T-helper 17 cell (primary cell): ENCODE measurements around the gene DNAH8. TPM values are rescaled to one million over a fixed set of nuclear protein-coding genes. Genes with fewer than 3 reads are reported as not detected.
A peak's percentile ranks its signal among the peaks of the same experiment; 100 is the strongest.

ENCODE experiments used
- ATAC-seq: fragments of 150-1000 bp; cut with Tn5 transposase; 2 replicates; pipeline ENCODE4 v1.10.0; 2021; ENCODE audit warnings: mild to moderate bottlenecking, moderate library complexity
- DNase-seq, 3 donors: peaks; one replicate each; pipeline versions ENCODE4 v3.0.0 to v3.0.0-alpha.2; 2020 to 2021
- H3K9me3 ChIP-seq: one replicate; pipeline ENCODE4 v1.7.0; 2013; ENCODE audit warnings: low read length, mild to moderate bottlenecking; ENCODE audit not compliant: control insufficient read depth, poor library complexity, severe bottlenecking
- H3K27ac Mint-ChIP-seq: one replicate; pipeline ENCODE4 v1.8.0; 2022; ENCODE audit warnings: mild to moderate bottlenecking, moderate library complexity, mixed read lengths
- H3K27me3 Mint-ChIP-seq: one replicate; pipeline ENCODE4 v1.8.0; 2022; ENCODE audit warnings: mixed read lengths
- H3K36me3 Mint-ChIP-seq: one replicate; pipeline ENCODE4 v1.8.0; 2022; ENCODE audit warnings: low read depth, mixed read lengths
- H3K4me1 Mint-ChIP-seq: one replicate; pipeline ENCODE4 v1.8.0; 2022; ENCODE audit warnings: mild to moderate bottlenecking, mixed read lengths
- H3K4me3 Mint-ChIP-seq: one replicate; pipeline ENCODE4 v1.8.0; 2022; ENCODE audit warnings: mild to moderate bottlenecking, moderate library complexity, mixed read lengths
- total RNA-seq, 4 donors: library from RNA in 2 of 4; stranded (reverse) in 2 of 4; gene quantifications; one replicate each; pipeline ENCODE4 v1.2.3 and lab custom pipeline; 2022 to 2026

Gene DNAH8, protein sequence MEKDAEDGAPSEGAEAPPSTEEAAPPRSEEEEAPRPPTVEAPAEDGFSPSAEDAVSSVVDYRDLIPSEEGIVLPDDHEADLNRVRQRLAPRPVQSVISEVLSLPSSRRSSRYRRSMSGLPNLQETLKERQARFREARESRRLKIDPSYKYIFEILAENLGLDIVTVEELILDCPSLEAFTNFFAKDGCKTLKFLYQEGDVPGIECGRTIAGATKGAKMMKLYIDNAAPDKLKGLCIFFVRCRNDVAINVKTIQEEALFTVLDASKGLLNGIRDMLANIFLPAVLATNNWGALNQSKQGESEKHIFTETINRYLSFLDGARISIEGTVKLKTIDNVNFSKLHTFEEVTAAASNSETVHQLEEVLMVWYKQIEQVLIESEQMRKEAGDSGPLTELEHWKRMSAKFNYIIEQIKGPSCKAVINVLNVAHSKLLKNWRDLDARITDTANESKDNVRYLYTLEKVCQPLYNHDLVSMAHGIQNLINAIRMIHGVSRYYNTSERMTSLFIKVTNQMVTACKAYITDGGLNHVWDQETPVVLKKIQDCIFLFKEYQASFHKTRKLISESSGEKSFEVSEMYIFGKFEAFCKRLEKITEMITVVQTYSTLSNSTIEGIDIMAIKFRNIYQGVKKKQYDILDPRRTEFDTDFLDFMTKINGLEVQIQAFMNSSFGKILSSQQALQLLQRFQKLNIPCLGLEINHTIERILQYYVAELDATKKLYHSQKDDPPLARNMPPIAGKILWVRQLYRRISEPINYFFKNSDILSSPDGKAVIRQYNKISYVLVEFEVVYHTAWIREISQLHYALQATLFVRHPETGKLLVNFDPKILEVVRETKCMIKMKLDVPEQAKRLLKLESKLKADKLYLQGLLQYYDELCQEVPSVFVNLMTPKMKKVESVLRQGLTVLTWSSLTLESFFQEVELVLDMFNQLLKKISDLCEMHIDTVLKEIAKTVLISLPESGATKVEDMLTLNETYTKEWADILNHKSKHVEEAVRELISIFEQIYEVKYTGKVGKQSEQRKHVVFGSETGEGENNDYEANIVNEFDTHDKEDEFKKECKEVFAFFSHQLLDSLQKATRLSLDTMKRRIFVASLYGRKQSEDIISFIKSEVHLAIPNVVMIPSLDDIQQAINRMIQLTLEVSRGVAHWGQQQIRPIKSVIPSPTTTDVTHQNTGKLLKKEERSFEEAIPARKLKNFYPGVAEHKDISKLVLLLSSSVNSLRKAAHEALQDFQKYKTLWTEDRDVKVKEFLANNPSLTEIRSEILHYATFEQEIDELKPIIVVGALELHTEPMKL (N-terminal part only)
- total RNA-seq = under 1 TPM; 0.05 TPM
- 0.53 to 1.2 reads per million in 2 donors for total RNA-seq (lab: John Stamatoyannopoulos, UW)

DNA sequence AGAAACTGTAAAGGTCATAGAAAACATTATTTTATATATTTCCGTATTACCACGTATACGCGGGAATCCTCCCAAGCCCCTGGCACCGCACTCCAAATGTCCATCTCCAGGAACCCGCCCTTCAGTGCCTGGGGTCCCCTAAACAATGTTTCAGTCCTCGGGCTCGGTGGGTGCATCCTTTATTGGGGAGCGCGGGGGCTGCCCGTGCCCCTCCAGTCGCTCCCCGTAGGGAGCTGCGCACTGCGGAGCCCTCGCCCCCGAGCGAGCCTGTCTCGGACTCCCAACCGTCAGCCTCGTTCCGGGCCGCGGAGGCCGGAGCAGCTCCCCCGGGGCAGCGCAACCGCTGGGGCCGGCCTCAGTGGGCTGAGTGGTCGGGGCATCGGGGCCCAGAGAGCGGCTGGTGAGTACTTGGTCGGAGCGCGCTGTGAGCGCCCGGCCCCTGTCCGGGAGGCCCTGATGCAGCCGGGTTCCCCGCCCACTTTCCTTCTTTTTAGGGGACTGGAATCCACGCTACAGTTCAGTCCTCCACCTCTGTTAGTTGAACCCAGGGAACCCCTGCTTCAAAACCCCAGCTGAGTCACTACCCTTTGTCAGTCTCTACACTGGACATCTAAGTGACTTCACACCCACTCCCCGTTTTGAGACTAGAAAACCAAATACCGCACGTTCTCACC, at the start of gene DNAH8:
DNAH8 (plus strand) TSS at position 296 of the 674 bp plus-strand sequence. CDS start 7,499 bp downstream, outside the sequence.
- Mint-ChIP-seq H3K4me3 (peak within 1 kb of the TSS; percentile 71), H3K27me3 (peaks cover 27% of the 10 kb centered on the region), H3K36me3 (peaks cover 8% of the 10 kb centered on the region), H3K27ac (peak within 1 kb of the TSS; percentile 5), H3K4me1 (peaks cover 16% of the 10 kb centered on the region)
- ATAC-seq (no peak), DNase-seq (no peak)
- H3K9me3 ChIP-seq = no peaks in the 10 kb centered on the region

DNA sequence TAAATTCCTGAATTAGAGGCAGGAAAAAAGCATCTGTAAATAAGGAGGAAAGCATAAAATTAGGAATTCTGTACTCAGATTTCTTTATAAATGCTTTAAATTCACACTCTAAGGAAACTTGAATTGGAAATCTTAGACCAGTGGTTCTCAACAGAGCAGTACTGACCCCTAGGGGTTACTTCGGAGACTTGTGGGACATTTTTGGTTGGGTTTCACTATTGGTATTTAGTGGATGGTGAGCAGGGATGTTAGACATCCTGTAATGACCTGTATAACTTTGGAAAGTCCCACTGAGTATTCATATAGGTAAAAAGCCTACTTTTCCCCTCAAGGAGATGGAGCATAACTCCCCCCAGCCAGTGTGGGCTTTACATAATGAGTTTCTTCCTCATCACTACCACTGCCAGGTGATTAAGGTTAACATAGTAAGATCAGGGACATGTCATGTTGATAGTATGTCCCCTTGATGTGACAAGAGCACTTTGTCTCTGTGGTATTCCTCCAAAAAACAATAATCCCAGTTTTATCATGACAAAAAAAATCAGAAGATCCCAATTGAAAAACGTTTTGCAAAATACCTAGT, 43.1 kb upstream of the DNAH8 start:
- Mint-ChIP-seq H3K4me1 (peaks cover 13% of the 10 kb centered on the region), H3K4me3 (no peak overlapping the region), H3K27me3 (no peaks in the 10 kb centered on the region), H3K36me3 (no peaks in the 10 kb centered on the region), H3K27ac (no peak overlapping the region)
- no peaks in the 10 kb centered on the region for H3K9me3 ChIP-seq
- DNase-seq (peak in 1 of 3 donors; percentile 6), ATAC-seq (peak; percentile 88)

DNA sequence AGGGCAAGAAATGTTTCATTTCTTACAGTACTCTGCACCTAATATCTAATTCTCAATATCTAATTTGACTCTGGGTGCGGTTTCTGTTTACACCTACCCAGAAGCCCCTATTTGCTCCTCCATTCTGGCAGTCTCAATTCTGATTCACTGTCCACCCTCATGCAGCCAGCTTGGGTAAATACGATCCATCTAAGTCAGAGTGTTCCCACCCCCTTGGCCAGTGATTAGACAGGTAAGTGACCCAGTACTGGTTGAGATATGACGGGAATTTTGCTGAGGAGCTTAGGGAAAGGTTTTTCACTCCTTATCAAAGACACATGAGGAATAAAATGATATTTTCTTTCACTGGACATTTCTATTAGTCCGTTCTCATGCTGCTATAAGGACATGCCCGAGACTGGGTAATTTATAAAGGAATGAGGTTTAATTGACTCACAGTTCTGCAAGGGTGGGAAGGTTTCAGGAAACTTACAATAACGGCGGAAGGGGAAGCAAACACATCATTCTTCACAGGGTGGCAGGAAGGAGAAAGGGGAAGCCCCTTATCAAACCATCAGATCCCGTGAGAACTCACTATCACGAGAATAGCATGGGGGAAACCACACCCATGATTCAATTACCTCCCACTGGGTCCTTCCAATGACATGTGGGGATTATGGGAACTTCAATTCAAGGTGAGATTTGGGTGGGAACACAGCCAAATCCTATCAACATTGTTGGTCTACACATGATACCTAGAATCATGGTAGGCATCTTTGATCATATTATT, 41.5 kb upstream of the DNAH8 start:
- no peaks in the 10 kb centered on the region for H3K9me3 ChIP-seq
- Mint-ChIP-seq H3K27me3 (no peaks in the 10 kb centered on the region), H3K36me3 (peaks cover 2% of the 10 kb centered on the region), H3K4me1 (peaks cover 16% of the 10 kb centered on the region), H3K4me3 (no peak overlapping the region), H3K27ac (no peak overlapping the region)
- DNase-seq (no peak), ATAC-seq (peak; percentile 50)

DNA sequence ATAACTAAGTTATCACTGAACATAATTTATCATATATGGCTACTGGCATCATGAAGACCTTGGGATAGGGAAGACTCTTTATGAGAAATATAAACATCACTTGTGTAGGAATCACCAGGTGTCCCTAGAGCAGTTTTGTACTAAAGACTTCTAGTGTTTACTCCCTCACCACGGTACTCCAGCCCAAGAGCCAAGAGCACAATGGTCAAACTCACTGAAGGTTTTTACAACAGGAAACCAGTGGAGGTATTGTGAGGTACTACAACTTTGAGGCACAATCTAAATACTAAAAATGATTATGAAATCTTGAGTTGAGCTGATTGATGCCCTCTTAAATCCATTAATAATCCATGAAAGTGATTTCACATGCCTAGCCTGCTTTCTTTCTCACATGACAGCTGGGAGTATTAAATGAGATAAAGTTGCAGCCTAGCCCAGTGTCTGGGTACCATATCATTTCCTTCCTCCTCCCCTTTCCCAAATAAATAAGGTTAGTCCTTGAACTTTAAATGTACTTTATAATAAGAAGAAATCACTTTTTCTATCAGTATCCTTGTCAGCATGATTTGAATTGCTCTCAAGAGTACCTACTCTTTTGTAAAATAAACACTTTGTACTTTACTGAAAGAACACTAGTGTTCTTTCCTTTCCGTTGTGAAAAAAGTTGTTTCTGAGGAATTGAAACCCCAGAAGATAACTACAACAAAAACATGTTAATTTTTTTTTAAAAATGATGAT, 38.7 kb upstream of the DNAH8 start:
- Mint-ChIP-seq H3K27me3 (no peaks in the 10 kb centered on the region), H3K4me3 (no peak overlapping the region), H3K27ac (peak overlapping the region; percentile 72), H3K4me1 (peaks cover 16% of the 10 kb centered on the region), H3K36me3 (peaks cover 2% of the 10 kb centered on the region)
- no peak for ATAC-seq
- no peak for DNase-seq
- H3K9me3 ChIP-seq = no peaks in the 10 kb centered on the region

DNA sequence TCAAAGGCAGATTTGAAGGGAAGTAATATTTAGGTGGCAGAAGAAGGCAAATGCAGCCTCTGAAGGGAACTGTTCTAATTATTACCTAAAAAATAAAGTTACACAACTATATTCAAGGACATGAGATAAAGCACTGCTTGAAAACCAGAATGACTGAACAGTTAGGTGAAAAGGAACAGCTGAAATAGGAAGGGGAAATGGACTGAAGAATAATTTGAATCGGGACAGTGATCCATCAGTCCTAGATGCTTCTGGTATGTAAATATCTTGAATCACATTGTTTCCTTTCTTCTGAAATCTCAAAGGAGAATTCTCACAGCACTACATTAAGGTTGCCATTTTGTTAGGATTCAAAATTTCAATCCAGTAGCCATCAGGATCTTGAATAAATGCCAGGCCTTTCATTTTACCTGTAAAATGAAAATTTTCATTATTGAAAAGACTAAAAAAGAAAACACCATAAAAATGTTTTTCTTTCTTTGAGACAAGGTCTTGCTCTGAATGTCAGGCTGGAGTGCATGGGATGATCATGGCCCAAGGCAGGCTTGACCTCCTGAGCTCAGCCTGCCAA, 38.1 kb upstream of the DNAH8 start:
- H3K27ac Mint-ChIP-seq = peak overlapping the region; percentile 72
- peaks cover 4% of the 10 kb centered on the region for H3K36me3 Mint-ChIP-seq
- H3K9me3 ChIP-seq = no peaks in the 10 kb centered on the region
- H3K4me3 Mint-ChIP-seq = no peak overlapping the region
- ATAC-seq = no peak
- no peak for DNase-seq
- no peaks in the 10 kb centered on the region for H3K27me3 Mint-ChIP-seq
- H3K4me1 Mint-ChIP-seq = peaks cover 16% of the 10 kb centered on the region

GRCh38 chr6:38678178-38678760, 36.8 kb upstream of the DNAH8 start:
- H3K9me3 ChIP-seq = no peaks in the 10 kb centered on the region
- H3K4me1 Mint-ChIP-seq = peaks cover 14% of the 10 kb centered on the region
- H3K27me3 Mint-ChIP-seq = no peaks in the 10 kb centered on the region
- H3K4me3 Mint-ChIP-seq = no peak overlapping the region
- DNase-seq (no peak), ATAC-seq (no peak)
- peaks cover 4% of the 10 kb centered on the region for H3K36me3 Mint-ChIP-seq
- H3K27ac Mint-ChIP-seq = peak overlapping the region; percentile 19

- H3K9me3 ChIP-seq = no peaks in the 10 kb centered on the region
- Mint-ChIP-seq H3K36me3 (peaks cover 4% of the 10 kb centered on the region), H3K4me3 (no peak overlapping the region), H3K27ac (no peak overlapping the region), H3K4me1 (peaks cover 7% of the 10 kb centered on the region), H3K27me3 (no peaks in the 10 kb centered on the region)
- DNase-seq (no peak), ATAC-seq (no peak)
These were observed 35.4 kb upstream of the DNAH8 start for GRCh38 chr6:38679668-38680067.

GRCh38 chr6:38681850-38682249, 33.3 kb upstream of the DNAH8 start:
- no peaks in the 10 kb centered on the region for H3K27me3 Mint-ChIP-seq
- no peaks in the 10 kb centered on the region for H3K9me3 ChIP-seq
- peaks cover 4% of the 10 kb centered on the region for H3K36me3 Mint-ChIP-seq
- peaks cover 11% of the 10 kb centered on the region for H3K4me1 Mint-ChIP-seq
- H3K4me3 Mint-ChIP-seq = no peak overlapping the region
- DNase-seq (no peak), ATAC-seq (no peak)
- no peak overlapping the region for H3K27ac Mint-ChIP-seq

DNA sequence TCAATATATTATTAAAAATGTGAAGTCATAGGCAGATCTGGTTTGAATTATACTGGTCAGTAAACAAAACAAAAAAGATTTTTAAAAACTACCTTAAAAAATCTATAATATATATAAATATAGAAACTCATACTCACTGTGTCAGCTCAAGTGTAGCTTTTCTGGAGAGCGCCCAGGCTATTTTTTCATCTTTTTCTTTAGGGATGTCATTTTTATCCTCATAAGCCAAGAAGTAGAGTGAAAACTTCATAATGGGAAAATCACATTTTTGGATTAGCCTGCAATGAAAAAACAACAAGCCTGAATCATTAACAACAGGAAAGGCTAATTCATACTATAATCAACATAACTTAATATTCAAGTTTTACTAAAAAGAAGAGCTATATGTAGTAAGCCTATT, 30.9 kb upstream of the DNAH8 start:
- H3K36me3 Mint-ChIP-seq = peaks cover 4% of the 10 kb centered on the region
- DNase-seq (no peak), ATAC-seq (no peak)
- H3K4me1 Mint-ChIP-seq = peaks cover 15% of the 10 kb centered on the region
- H3K27me3 Mint-ChIP-seq = no peaks in the 10 kb centered on the region
- H3K9me3 ChIP-seq = no peaks in the 10 kb centered on the region
- peak overlapping the region; percentile 70 for H3K27ac Mint-ChIP-seq
- no peak overlapping the region for H3K4me3 Mint-ChIP-seq

- ATAC-seq (no peak), DNase-seq (no peak)
- H3K36me3 Mint-ChIP-seq = peaks cover 4% of the 10 kb centered on the region
- no peak overlapping the region for H3K4me3 Mint-ChIP-seq
- no peaks in the 10 kb centered on the region for H3K9me3 ChIP-seq
- peak overlapping the region; percentile 70 for H3K27ac Mint-ChIP-seq
- peaks cover 18% of the 10 kb centered on the region for H3K4me1 Mint-ChIP-seq
- no peaks in the 10 kb centered on the region for H3K27me3 Mint-ChIP-seq
These were observed 30.2 kb upstream of the DNAH8 start for GRCh38 chr6:38684904-38685303.
